ENCODE measurements around the gene TCEA2. TPM values are rescaled to one million over a fixed set of nuclear protein-coding genes. Genes with fewer than 3 reads are reported as not detected.

The TCEA2 gene
- total RNA-seq, 3 donors from 2014 or later: 10.5 to 17.3 (median 11.5) TPM

- ATAC-seq: no peak
Measured at GRCh38 chr20:64072498-64073063, 9.6 kb downstream of the TCEA2 start.

GRCh38 chr20:64073476-64074183 is 10.6 kb downstream of the TCEA2 start:
- DNase-seq (no peak), ATAC-seq (no peak)
- H3K4me3 Mint-ChIP-seq: no peak overlapping the region
- peaks cover 17% of the 10 kb centered on the region for H3K4me1 Mint-ChIP-seq (ENCODE audit: low read depth)
- peaks cover 6% of the 10 kb centered on the region for H3K36me3 Mint-ChIP-seq (ENCODE audit: insufficient read depth)
- no peaks in the 10 kb centered on the region for H3K9me3 Mint-ChIP-seq
- H3K27me3 Mint-ChIP-seq (ENCODE audit: low read depth): no peaks in the 10 kb centered on the region

More at GRCh38 chr20:64072498-64073063, 9.6 kb downstream of the TCEA2 start:
- no peak overlapping the region for H3K4me3 Mint-ChIP-seq
- no peaks in the 10 kb centered on the region for H3K9me3 Mint-ChIP-seq
- no peaks in the 10 kb centered on the region for H3K27me3 Mint-ChIP-seq (ENCODE audit: low read depth)
- no peak for DNase-seq
- peaks cover 14% of the 10 kb centered on the region for H3K4me1 Mint-ChIP-seq (ENCODE audit: low read depth)
- peaks cover 6% of the 10 kb centered on the region for H3K36me3 Mint-ChIP-seq (ENCODE audit: insufficient read depth)

- H3K4me3 Mint-ChIP-seq: no peak overlapping the region
- peaks cover 21% of the 10 kb centered on the region for H3K4me1 Mint-ChIP-seq (ENCODE audit: low read depth)
- H3K27me3 Mint-ChIP-seq (ENCODE audit: low read depth): no peaks in the 10 kb centered on the region
- ATAC-seq (no peak), DNase-seq (no peak)
- no peaks in the 10 kb centered on the region for H3K9me3 Mint-ChIP-seq
- H3K36me3 Mint-ChIP-seq (ENCODE audit: insufficient read depth): peaks cover 6% of the 10 kb centered on the region
Measured at GRCh38 chr20:64074184-64074789, 11.3 kb downstream of the TCEA2 start.

GRCh38 chr20:64074963-64075362 is 12.0 kb downstream of the TCEA2 start:
- Mint-ChIP-seq H3K27me3 (ENCODE audit: low read depth) (no peaks in the 10 kb centered on the region), H3K4me3 (no peak overlapping the region), H3K9me3 (no peaks in the 10 kb centered on the region), H3K36me3 (ENCODE audit: insufficient read depth) (peaks cover 6% of the 10 kb centered on the region), H3K4me1 (ENCODE audit: low read depth) (peaks cover 21% of the 10 kb centered on the region)
- ATAC-seq (no peak), DNase-seq (no peak)

- Mint-ChIP-seq H3K4me3 (no peak overlapping the region), H3K4me1 (ENCODE audit: low read depth) (peaks cover 23% of the 10 kb centered on the region), H3K9me3 (no peaks in the 10 kb centered on the region), H3K27me3 (ENCODE audit: low read depth) (no peaks in the 10 kb centered on the region), H3K36me3 (ENCODE audit: insufficient read depth) (peaks cover 6% of the 10 kb centered on the region)
- no peak for DNase-seq
- no peak for ATAC-seq
Measured at GRCh38 chr20:64075556-64075955, 12.6 kb downstream of the TCEA2 start.

- Mint-ChIP-seq H3K9me3 (no peaks in the 10 kb centered on the region), H3K36me3 (ENCODE audit: insufficient read depth) (peaks cover 6% of the 10 kb centered on the region), H3K4me3 (peak overlapping the region; percentile 16), H3K4me1 (ENCODE audit: low read depth) (peaks cover 25% of the 10 kb centered on the region), H3K27me3 (ENCODE audit: low read depth) (no peaks in the 10 kb centered on the region)
- ATAC-seq (no peak), DNase-seq (no peak)
Measured at GRCh38 chr20:64076061-64076997, 13.3 kb downstream of the TCEA2 start.

- Mint-ChIP-seq H3K36me3 (ENCODE audit: insufficient read depth) (peaks cover 6% of the 10 kb centered on the region), H3K9me3 (no peaks in the 10 kb centered on the region), H3K4me1 (ENCODE audit: low read depth) (peaks cover 28% of the 10 kb centered on the region), H3K4me3 (peak overlapping the region; percentile 86), H3K27me3 (ENCODE audit: low read depth) (no peaks in the 10 kb centered on the region)
- DNase-seq (no peak), ATAC-seq (peak; percentile 11 to 13)
Measured at GRCh38 chr20:64077094-64077493, 14.1 kb downstream of the TCEA2 start.

- peaks cover 6% of the 10 kb centered on the region for H3K36me3 Mint-ChIP-seq (ENCODE audit: insufficient read depth)
- H3K4me1 Mint-ChIP-seq (ENCODE audit: low read depth): peaks cover 29% of the 10 kb centered on the region
Measured at GRCh38 chr20:64077541-64077875, 14.5 kb downstream of the TCEA2 start.

GRCh38 chr20:64077876-64078551 is 15.0 kb downstream of the TCEA2 start:
- no peaks in the 10 kb centered on the region for H3K9me3 Mint-ChIP-seq
- ATAC-seq: peak; percentile 25 to 27
- H3K36me3 Mint-ChIP-seq (ENCODE audit: insufficient read depth): peaks cover 5% of the 10 kb centered on the region
- peak overlapping the region; percentile 86 for H3K4me3 Mint-ChIP-seq
- H3K4me1 Mint-ChIP-seq (ENCODE audit: low read depth): peaks cover 32% of the 10 kb centered on the region
- no peak for DNase-seq
- no peaks in the 10 kb centered on the region for H3K27me3 Mint-ChIP-seq (ENCODE audit: low read depth)

More at GRCh38 chr20:64077541-64077875, 14.5 kb downstream of the TCEA2 start:
- H3K9me3 Mint-ChIP-seq: no peaks in the 10 kb centered on the region
- H3K4me3 Mint-ChIP-seq: peak overlapping the region; percentile 86
- H3K27me3 Mint-ChIP-seq (ENCODE audit: low read depth): no peaks in the 10 kb centered on the region
- ATAC-seq (peak in 1 of 2 donors; percentile 1), DNase-seq (no peak)

GRCh38 chr20:64078934-64079272 is 15.9 kb downstream of the TCEA2 start:
- H3K4me3 Mint-ChIP-seq: peak overlapping the region; percentile 86
- H3K4me1 Mint-ChIP-seq (ENCODE audit: low read depth): peaks cover 35% of the 10 kb centered on the region
- peaks cover 2% of the 10 kb centered on the region for H3K36me3 Mint-ChIP-seq (ENCODE audit: insufficient read depth)
- no peaks in the 10 kb centered on the region for H3K9me3 Mint-ChIP-seq
- DNase-seq: no peak
- ATAC-seq: no peak
- no peaks in the 10 kb centered on the region for H3K27me3 Mint-ChIP-seq (ENCODE audit: low read depth)

- DNase-seq (peak; percentile 56), ATAC-seq (peak; percentile 29 to 34)
- Mint-ChIP-seq H3K27me3 (ENCODE audit: low read depth) (peaks cover 2% of the 10 kb centered on the region), H3K4me1 (ENCODE audit: low read depth) (peaks cover 38% of the 10 kb centered on the region), H3K9me3 (no peaks in the 10 kb centered on the region), H3K4me3 (peak within 1 kb of the TSS; percentile 86), H3K36me3 (ENCODE audit: insufficient read depth) (no peaks in the 10 kb centered on the region)
Measured at GRCh38 chr20:64079273-64080012, 16.4 kb downstream of the TCEA2 start, which contains the start of gene RGS19. TSS of gene RGS19 (minus strand) at chr20:64079518. CDS start at chr20:64076886, 2,632 bp downstream.

GRCh38 chr20:64080013-64080812 is 17.2 kb downstream of the TCEA2 start, which contains the start of gene OPRL1:
TSS of gene OPRL1 (plus strand) at chr20:64080082. CDS start at chr20:64092721, 12,639 bp downstream.
- no peaks in the 10 kb centered on the region for H3K9me3 Mint-ChIP-seq
- peaks cover 2% of the 10 kb centered on the region for H3K27me3 Mint-ChIP-seq (ENCODE audit: low read depth)
- peaks cover 39% of the 10 kb centered on the region for H3K4me1 Mint-ChIP-seq (ENCODE audit: low read depth)
- no peak for DNase-seq
- peak within 1 kb of the TSS; percentile 86 for H3K4me3 Mint-ChIP-seq
- H3K36me3 Mint-ChIP-seq (ENCODE audit: insufficient read depth): no peaks in the 10 kb centered on the region
- ATAC-seq: peak; percentile 36 to 43

All from activated T-cell treated with anti-CD3 and anti-CD28 coated beads, Interleukin-2, amount 50 U/mL, for 4 hours (primary cell).